Measurements from ENCODE around the gene IL17RC.

- TF ChIP-seq POLR2A (IDR thresholded peaks at IDR 0.05; ENCODE audit: borderline replicate concordance, extremely low read depth, insufficient read depth, insufficient read length) = no peak
- no peak for TF ChIP-seq CEBPB (IDR thresholded peaks at IDR 0.05; ENCODE audit: low read depth)
- no peak for TF ChIP-seq ZFX (IDR thresholded peaks at IDR 0.05)
- TF ChIP-seq EZH2 (IDR thresholded peaks at IDR 0.05) = no peak
- TF ChIP-seq TCF7L2 (IDR thresholded peaks at IDR 0.05; ENCODE audit: borderline replicate concordance, extremely low read depth, insufficient read depth, insufficient read length) = no peak
- TF ChIP-seq CTCF (IDR thresholded peaks at IDR 0.05 in 2 of 3, conservative IDR thresholded peaks at IDR 0.05 in 1 of 3; ENCODE audit: borderline replicate concordance in 1 of 3, insufficient read depth in 1 of 3, low read depth in 2 of 3, low read length in 2 of 3) = no peak
Observed at GRCh38 chr3:9903904-9904303, 13.0 kb upstream of the IL17RC start.
